IPS DF 6.9 (cell line): ENCODE data around the gene CEP72.

Experiments
- DNase-seq: peaks from one replicate; pipeline ENCODE4 v3.0.0-alpha.2; 2013; ENCODE audit warnings: low read depth, low spot score
- H3K27ac ChIP-seq: one replicate; pipeline ENCODE4 v1.5.1; 2013; ENCODE audit warnings: low read length, control low read depth
- H3K27me3 ChIP-seq: 2 replicates; pipeline ENCODE4 v1.6.1; 2013; ENCODE audit warnings: mild to moderate bottlenecking, low read length; ENCODE audit not compliant: control insufficient read depth, insufficient read depth
- H3K36me3 ChIP-seq: 2 replicates; pipeline ENCODE4 v1.6.1; 2013; ENCODE audit warnings: low read length; ENCODE audit not compliant: control insufficient read depth, insufficient read depth
- H3K4me1 ChIP-seq: 2 replicates; pipeline ENCODE4 v1.6.1; 2013; ENCODE audit warnings: low read length; ENCODE audit not compliant: control insufficient read depth, insufficient read depth
- H3K4me3 ChIP-seq: 2 replicates; pipeline ENCODE4 v1.5.1; 2013; ENCODE audit warnings: mild to moderate bottlenecking, low read length
- H3K9me3 ChIP-seq: 2 replicates; pipeline ENCODE4 v1.6.1; 2013; ENCODE audit warnings: low read length, inconsistent platforms; ENCODE audit not compliant: control insufficient read depth, insufficient read depth
- WGBS: extraction: QIAGEN DNeasy Blood & Tissue Kit; methylation state at CpG from one replicate; pipeline ENCODE4 v1.1.7; 2013; ENCODE audit warnings: mixed read lengths, missing lambda C conversion rate; ENCODE audit not compliant: insufficient read length, insufficient coverage; 5-methylcytosine and 5-hydroxymethylcytosine counted together

The CEP72 gene

GRCh38 chr5:671459-672328 is 59.6 kb downstream of the CEP72 start:
- Histone ChIP-seq H3K27ac (no peak overlapping the region), H3K9me3 (no peaks in the 10 kb centered on the region), H3K4me1 (peaks cover 7% of the 10 kb centered on the region; the same call in 1 of the 2 replicates), H3K27me3 (no peaks in the 10 kb centered on the region), H3K36me3 (no peaks in the 10 kb centered on the region; the same call in none of the 2 replicates), H3K4me3 (no peak overlapping the region)
- WGBS = no CpG with 5 or more reads among the region's 27 CpGs
- DNase-seq = peak; percentile 27

- no peaks in the 10 kb centered on the region for H3K27me3 ChIP-seq
- no peak for DNase-seq
- H3K4me1 ChIP-seq = peaks cover 9% of the 10 kb centered on the region; the same call in 1 of the 2 replicates
- WGBS = no CpG with 5 or more reads among the region's 27 CpGs
- no peak overlapping the region for H3K4me3 ChIP-seq
- H3K36me3 ChIP-seq = no peaks in the 10 kb centered on the region; the same call in 1 of the 2 replicates
- no peaks in the 10 kb centered on the region for H3K9me3 ChIP-seq
- no peak overlapping the region for H3K27ac ChIP-seq
These were observed 60.4 kb downstream of the CEP72 start for GRCh38 chr5:672329-673160.

- Histone ChIP-seq H3K36me3 (no peaks in the 10 kb centered on the region; the same call in 1 of the 2 replicates), H3K9me3 (no peaks in the 10 kb centered on the region), H3K27me3 (no peaks in the 10 kb centered on the region), H3K4me3 (no peak overlapping the region), H3K27ac (no peak overlapping the region), H3K4me1 (peaks cover 9% of the 10 kb centered on the region; the same call in 1 of the 2 replicates)
- no peak for DNase-seq
- WGBS = no CpG with 5 or more reads among the region's 19 CpGs
These were observed 61.2 kb downstream of the CEP72 start for GRCh38 chr5:673161-673830.

GRCh38 chr5:673831-674629 is 61.9 kb downstream of the CEP72 start:
- Histone ChIP-seq H3K36me3 (no peaks in the 10 kb centered on the region; the same call in 1 of the 2 replicates), H3K9me3 (no peaks in the 10 kb centered on the region), H3K27me3 (no peaks in the 10 kb centered on the region), H3K27ac (no peak overlapping the region), H3K4me3 (no peak overlapping the region), H3K4me1 (peaks cover 9% of the 10 kb centered on the region; the same call in 1 of the 2 replicates)
- WGBS = no CpG with 5 or more reads among the region's 27 CpGs
- DNase-seq = no peak

- Histone ChIP-seq H3K9me3 (no peaks in the 10 kb centered on the region), H3K4me1 (peaks cover 7% of the 10 kb centered on the region; the same call in 1 of the 2 replicates), H3K27me3 (no peaks in the 10 kb centered on the region), H3K4me3 (no peak overlapping the region), H3K36me3 (no peaks in the 10 kb centered on the region; the same call in 1 of the 2 replicates), H3K27ac (no peak overlapping the region)
- DNase-seq = no peak
- no CpG with 5 or more reads among the region's 7 CpGs for WGBS
These were observed 62.5 kb downstream of the CEP72 start for GRCh38 chr5:674630-675011.

- no CpG with 5 or more reads among the region's 20 CpGs for WGBS
- no peaks in the 10 kb centered on the region for H3K9me3 ChIP-seq
- no peak overlapping the region for H3K27ac ChIP-seq
- H3K27me3 ChIP-seq = no peaks in the 10 kb centered on the region
- H3K4me1 ChIP-seq = peaks cover 7% of the 10 kb centered on the region; the same call in 1 of the 2 replicates
- no peak overlapping the region for H3K4me3 ChIP-seq
- no peaks in the 10 kb centered on the region; the same call in 1 of the 2 replicates for H3K36me3 ChIP-seq
- no peak for DNase-seq
These were observed 63.2 kb downstream of the CEP72 start for GRCh38 chr5:675111-675870.

GRCh38 chr5:675871-676698 is 63.9 kb downstream of the CEP72 start:
- WGBS = no CpG with 5 or more reads among the region's 36 CpGs
- H3K4me1 ChIP-seq = peaks cover 6% of the 10 kb centered on the region; the same call in 1 of the 2 replicates
- no peaks in the 10 kb centered on the region for H3K27me3 ChIP-seq
- no peak for DNase-seq
- H3K36me3 ChIP-seq = no peaks in the 10 kb centered on the region; the same call in 1 of the 2 replicates
- H3K4me3 ChIP-seq = no peak overlapping the region
- H3K27ac ChIP-seq = no peak overlapping the region
- H3K9me3 ChIP-seq = no peaks in the 10 kb centered on the region

GRCh38 chr5:676699-677076 is 64.5 kb downstream of the CEP72 start:
- no peaks in the 10 kb centered on the region; the same call in 1 of the 2 replicates for H3K36me3 ChIP-seq
- no peak for DNase-seq
- H3K9me3 ChIP-seq = no peaks in the 10 kb centered on the region
- H3K27me3 ChIP-seq = no peaks in the 10 kb centered on the region
- H3K27ac ChIP-seq = no peak overlapping the region
- H3K4me3 ChIP-seq = no peak overlapping the region
- H3K4me1 ChIP-seq = peaks cover 6% of the 10 kb centered on the region; the same call in 1 of the 2 replicates
- WGBS = no CpG with 5 or more reads among the region's 48 CpGs
